Activated CD4-positive, alpha-beta T cell treated with anti-CD3 and anti-CD28 coated beads, Interleukin-2, amount 50 U/mL, for 4 hours (primary cell): ENCODE results near the gene TPPP2.

Experiments used
- DNase-seq, 2 experiments: peaks; one replicate each; pipeline ENCODE4 v3.0.0-alpha.2; 2020

Gene TPPP2

GRCh38 chr14:21059842-21060613 is 30.0 kb downstream of the TPPP2 start:
- DNase-seq, result no peak

GRCh38 chr14:21060614-21061346 is 30.8 kb downstream of the TPPP2 start:
- no peak for DNase-seq

- no peak for DNase-seq
Measured at GRCh38 chr14:21061347-21061668, 31.3 kb downstream of the TPPP2 start.

GRCh38 chr14:21063479-21063878 is 33.5 kb downstream of the TPPP2 start:
- DNase-seq, result no peak

- DNase-seq, result no peak
Measured at GRCh38 chr14:21066882-21067502, 37.0 kb downstream of the TPPP2 start.

- peak; percentile 36 to 47 for DNase-seq
Measured at GRCh38 chr14:21068521-21069387, 38.7 kb downstream of the TPPP2 start.

GRCh38 chr14:21069388-21070082 is 39.5 kb downstream of the TPPP2 start:
- no peak for DNase-seq

- DNase-seq, result peak in 1 of 2 experiments; percentile 6
Measured at GRCh38 chr14:21070083-21070609, 40.1 kb downstream of the TPPP2 start, which contains the start of gene ARHGEF40. Gene ARHGEF40, plus strand, starts transcription at chr14:21070304. Its CDS starts 93 bp downstream, at chr14:21070397.

- DNase-seq, result no peak
Measured at GRCh38 chr14:21070610-21071224, 40.7 kb downstream of the TPPP2 start.

- peak in 1 of 2 experiments; percentile 9 for DNase-seq
Measured at GRCh38 chr14:21071225-21072030, 41.4 kb downstream of the TPPP2 start.

GRCh38 chr14:21072031-21072473 is 42.0 kb downstream of the TPPP2 start:
- DNase-seq, result no peak

- no peak for DNase-seq
Measured at GRCh38 chr14:21072781-21073339, 42.8 kb downstream of the TPPP2 start.

- DNase-seq, result no peak
Measured at GRCh38 chr14:21073921-21074320, 43.9 kb downstream of the TPPP2 start.

- DNase-seq, result no peak
Measured at GRCh38 chr14:21074398-21075272, 44.6 kb downstream of the TPPP2 start.

- no peak for DNase-seq
Measured at GRCh38 chr14:21075719-21076437, 45.9 kb downstream of the TPPP2 start.

GRCh38 chr14:21077672-21078071 is 47.7 kb downstream of the TPPP2 start:
- DNase-seq, result no peak

- no peak for DNase-seq
Measured at GRCh38 chr14:21078287-21078686, 48.3 kb downstream of the TPPP2 start.

GRCh38 chr14:21078726-21079125 is 48.7 kb downstream of the TPPP2 start:
- DNase-seq, result no peak
